Lower leg skin (tissue), 4 donors: ENCODE results near the gene SMIM30. TPM values are rescaled to one million over a fixed set of nuclear protein-coding genes. Genes with fewer than 3 reads are reported as not detected.

Experiments
- DNase-seq, 2 donors: peaks; one replicate each; pipeline ENCODE4 v3.0.0-alpha.2; 2019; ENCODE audit warnings: low spot score in 2 of 2
- H3K4me3 ChIP-seq: fragments of 200-600 bp; sonication (generic); 2 replicates; pipeline ENCODE4 v1.5.1; 2017; ENCODE audit warnings: mild to moderate bottlenecking, low read depth; ENCODE audit not compliant: poor library complexity, severe bottlenecking
- POLR2A ChIP-seq, 2 donors: fragments of 450-650 bp; IDR thresholded peaks; one replicate each; pipeline ENCODE4 v1.6.1; 2016 to 2017; ENCODE audit warnings: antibody characterized with exemption in 2 of 2, mild to moderate bottlenecking in 1 of 2, moderate library complexity in 1 of 2
- WGBS, 2 donors: methylation state at CpG; one replicate each; pipeline ENCODE4 v1.1.5; 2018; 5-methylcytosine and 5-hydroxymethylcytosine counted together
- intact Hi-C: fragments of 100-400 bp; cut with DNase I; formaldehyde crosslinking; loops from one replicate; pipeline ENCODE4 v1.15.0; 2023; ENCODE audit warnings: low total_unique reads
- total RNA-seq, 4 donors: library from RNA; depleted of rRNA; stranded (reverse); fragments of >200 nt; gene quantifications; one replicate each; pipeline ENCODE4 v1.1.0, GENCODE V29; 2016
- TF ChIP-seq, protein P1 (sequence below), 3 donors: fragments of 450-650 bp; IDR thresholded peaks; one replicate each; pipeline ENCODE4 v1.5.1; 2016; ENCODE audit warnings: antibody characterized with exemption in 3 of 3, mild to moderate bottlenecking in 3 of 3, moderate library complexity in 2 of 3

SMIM30 gene
- total RNA-seq, 4 donors from 2014 or later = 9.1 to 25.6 (median 19.0) TPM

DNA sequence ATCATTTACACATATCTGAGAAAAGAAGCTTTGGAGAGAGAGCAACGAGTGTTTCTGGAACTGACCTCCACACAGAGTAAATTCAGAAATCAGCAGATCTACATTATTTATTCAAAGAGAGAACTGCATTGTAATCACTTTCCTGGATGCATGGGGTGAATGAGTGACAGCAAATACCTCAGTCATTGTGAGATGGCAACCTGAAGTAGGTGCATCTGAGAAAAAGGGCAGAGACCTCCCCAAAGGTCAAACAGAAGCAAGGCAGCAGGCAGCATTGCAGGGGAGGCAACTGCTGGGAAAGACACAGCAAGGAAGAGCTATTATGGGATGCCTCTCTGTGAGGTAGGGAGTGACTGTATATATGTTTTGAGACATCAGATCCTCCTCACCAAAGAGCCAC lies 26.5 kb upstream of the SMIM30 start:
- 28 to 38% methylated on average over 1 of the region's 1 CpG for WGBS, 2 donors

DNA sequence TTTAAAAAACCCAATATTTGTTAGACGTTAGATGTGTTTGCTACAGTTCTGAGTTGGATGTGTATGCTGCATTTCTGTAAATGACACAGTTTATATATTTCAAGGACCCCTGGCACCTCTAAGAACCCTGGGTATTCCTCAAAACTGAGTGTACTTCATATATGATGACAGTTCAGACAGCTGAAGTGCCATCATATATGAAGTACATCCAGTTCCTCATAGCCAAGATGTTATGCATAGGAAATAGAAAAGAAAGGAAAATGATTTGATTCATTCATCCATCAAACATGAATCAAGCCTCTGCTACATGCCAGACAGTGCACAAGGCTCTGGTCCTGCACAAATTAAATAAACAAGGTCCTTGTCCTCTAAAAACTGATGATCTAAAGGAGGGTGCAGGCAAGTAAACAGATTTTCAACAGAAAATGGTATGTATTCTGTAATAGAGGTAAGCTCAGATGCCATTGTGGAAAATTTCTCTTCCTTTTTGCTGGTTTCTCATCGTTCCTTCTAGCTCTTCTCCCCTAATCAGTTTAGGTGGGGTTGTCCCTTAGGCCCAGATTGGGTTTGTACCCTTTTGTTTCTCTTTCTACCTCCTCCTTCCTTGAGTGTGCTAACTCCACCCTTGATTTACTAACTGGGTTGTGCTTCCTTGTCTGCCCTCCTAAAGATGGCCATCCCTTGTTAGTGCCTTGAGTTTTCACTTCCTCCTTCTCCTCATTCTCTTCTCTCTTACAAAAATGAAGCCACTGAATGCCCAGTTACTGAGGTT lies 25.3 kb upstream of the SMIM30 start:
- no peak for DNase-seq
- TF ChIP-seq POLR2A (IDR thresholded peaks at IDR 0.05) = no peak
- TF ChIP-seq, protein P1, sequence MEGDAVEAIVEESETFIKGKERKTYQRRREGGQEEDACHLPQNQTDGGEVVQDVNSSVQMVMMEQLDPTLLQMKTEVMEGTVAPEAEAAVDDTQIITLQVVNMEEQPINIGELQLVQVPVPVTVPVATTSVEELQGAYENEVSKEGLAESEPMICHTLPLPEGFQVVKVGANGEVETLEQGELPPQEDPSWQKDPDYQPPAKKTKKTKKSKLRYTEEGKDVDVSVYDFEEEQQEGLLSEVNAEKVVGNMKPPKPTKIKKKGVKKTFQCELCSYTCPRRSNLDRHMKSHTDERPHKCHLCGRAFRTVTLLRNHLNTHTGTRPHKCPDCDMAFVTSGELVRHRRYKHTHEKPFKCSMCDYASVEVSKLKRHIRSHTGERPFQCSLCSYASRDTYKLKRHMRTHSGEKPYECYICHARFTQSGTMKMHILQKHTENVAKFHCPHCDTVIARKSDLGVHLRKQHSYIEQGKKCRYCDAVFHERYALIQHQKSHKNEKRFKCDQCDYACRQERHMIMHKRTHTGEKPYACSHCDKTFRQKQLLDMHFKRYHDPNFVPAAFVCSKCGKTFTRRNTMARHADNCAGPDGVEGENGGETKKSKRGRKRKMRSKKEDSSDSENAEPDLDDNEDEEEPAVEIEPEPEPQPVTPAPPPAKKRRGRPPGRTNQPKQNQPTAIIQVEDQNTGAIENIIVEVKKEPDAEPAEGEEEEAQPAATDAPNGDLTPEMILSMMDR (IDR thresholded peaks at IDR 0.05) = no peak
- 65 to 85% methylated on average over 2 of the region's 2 CpGs for WGBS, 2 donors
- intact Hi-C loops = no loop called here
- no peak overlapping the region for H3K4me3 ChIP-seq

More for the DNA sequence above, 26.5 kb upstream of the SMIM30 start:
- H3K4me3 ChIP-seq = no peak overlapping the region
- TF ChIP-seq, protein P1 (IDR thresholded peaks at IDR 0.05) = no peak
- no peak for TF ChIP-seq POLR2A (IDR thresholded peaks at IDR 0.05)
- intact Hi-C loops = no loop called here
- no peak for DNase-seq

DNA sequence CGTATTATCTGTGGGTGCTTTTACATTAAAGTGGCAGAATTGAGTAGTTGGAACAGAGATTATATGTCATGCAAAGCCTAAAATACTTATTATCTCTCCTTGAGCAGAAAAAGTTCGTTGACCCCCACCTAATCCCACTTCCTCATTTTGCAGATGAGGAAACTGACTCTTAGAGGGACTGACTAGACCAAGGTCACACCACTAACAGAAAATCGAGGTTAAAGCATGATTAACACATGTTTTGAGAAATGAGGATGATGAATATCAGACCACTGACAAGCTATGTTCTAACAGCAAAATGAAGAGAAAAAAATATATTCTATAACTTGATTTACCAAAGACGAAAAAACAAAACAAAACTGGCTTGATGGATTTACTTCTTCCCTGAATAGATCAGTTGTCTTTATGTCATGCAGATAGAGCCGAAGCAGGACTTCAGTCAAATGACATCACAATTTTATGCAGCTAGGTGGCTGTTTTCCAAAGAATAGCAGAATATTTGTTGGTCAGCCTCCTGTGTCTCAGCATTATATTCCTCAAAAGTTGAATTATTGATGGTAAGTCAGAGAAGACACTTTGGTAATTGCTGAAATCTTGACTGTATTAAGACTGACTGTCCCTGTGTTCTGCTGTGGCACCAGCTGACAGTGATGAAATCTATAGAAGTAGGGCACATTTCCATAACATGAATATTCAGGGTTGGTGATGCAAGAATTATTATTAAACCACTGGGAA lies 24.2 kb upstream of the SMIM30 start:
- no peak overlapping the region for H3K4me3 ChIP-seq
- intact Hi-C loops = no loop called here
- TF ChIP-seq POLR2A (IDR thresholded peaks at IDR 0.05) = no peak
- TF ChIP-seq, protein P1 (IDR thresholded peaks at IDR 0.05) = no peak
- WGBS, 2 donors = 62 to 67% methylated on average over 5 of the region's 5 CpGs
- no peak for DNase-seq

DNA sequence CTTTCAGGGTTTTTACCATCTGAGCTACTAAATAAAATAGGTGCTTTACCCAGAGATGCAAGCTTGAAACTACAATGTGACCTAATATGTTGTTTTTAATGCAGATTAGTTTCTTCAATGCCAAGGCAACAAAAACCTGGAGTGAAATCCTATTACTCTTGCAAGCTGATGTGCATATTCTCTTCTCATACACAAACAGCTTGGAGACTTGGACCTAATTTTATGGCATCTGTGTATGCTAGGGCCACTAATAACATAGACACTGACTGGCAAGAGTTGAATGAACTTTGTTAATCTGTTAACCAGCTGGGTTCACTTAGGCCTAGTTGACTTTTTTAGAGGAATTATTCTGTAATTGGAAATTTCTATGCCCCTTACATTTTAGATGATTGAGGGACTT lies 23.4 kb upstream of the SMIM30 start:
- TF ChIP-seq, protein P1 (IDR thresholded peaks at IDR 0.05) = no peak
- no peak for TF ChIP-seq POLR2A (IDR thresholded peaks at IDR 0.05)
- H3K4me3 ChIP-seq = no peak overlapping the region
- intact Hi-C loops = no loop called here
- no peak for DNase-seq

DNA sequence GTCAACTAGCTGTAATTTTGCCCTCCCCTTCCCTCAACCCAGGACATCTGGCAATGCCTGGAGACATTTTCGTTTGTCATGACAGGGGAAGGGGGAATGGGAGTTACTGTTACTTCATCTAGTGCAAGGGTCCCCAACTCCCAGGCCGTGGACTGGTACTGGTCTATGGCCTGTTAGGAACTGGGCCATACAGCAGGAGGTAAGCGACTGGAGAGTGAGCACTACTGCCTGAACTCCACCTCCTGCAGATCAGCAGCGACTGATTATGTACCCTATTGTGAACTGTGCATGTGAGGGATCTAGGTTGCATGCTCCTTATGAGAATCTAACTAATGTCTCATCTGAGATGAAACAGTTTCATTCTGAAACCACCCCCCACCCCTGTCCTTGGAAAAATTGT lies 22.6 kb upstream of the SMIM30 start:
- H3K4me3 ChIP-seq = no peak overlapping the region
- 81 to 86% methylated on average over 4 of the region's 4 CpGs for WGBS, 2 donors
- intact Hi-C loops = no loop called here
- TF ChIP-seq, protein P1 (IDR thresholded peaks at IDR 0.05) = no peak
- TF ChIP-seq POLR2A (IDR thresholded peaks at IDR 0.05) = no peak
- DNase-seq = no peak
